Transverse colon (tissue), 4 donors: ENCODE measurements around the gene PMPCA.

Experiments used
- POLR2A ChIP-seq: fragments of 450-650 bp; IDR thresholded peaks from one replicate; pipeline ENCODE4 v1.6.1; 2016; ENCODE audit warnings: antibody characterized with exemption, mild to moderate bottlenecking, moderate library complexity
- POLR2AphosphoS5 ChIP-seq, 3 donors: sonication (generic); formaldehyde crosslinking; IDR thresholded peaks; one replicate each; pipeline ENCODE4 v1.6.1; 2016; ENCODE audit warnings: antibody characterized with exemption in 3 of 3
- TF ChIP-seq, protein P1 (sequence below), 5 experiments: fragments of 200-600 bp in 3 of 5; fragments of 450-650 bp in 2 of 5; sonication (generic) in 3 of 5; IDR thresholded peaks; 1 replicate in 2 of 5; 2 replicates in 3 of 5; pipeline ENCODE4 v1.5.1; 2016 to 2017; ENCODE audit warnings: antibody characterized with exemption in 5 of 5, inconsistent platforms in 3 of 5, mild to moderate bottlenecking in 2 of 5, moderate library complexity in 1 of 5

DNA sequence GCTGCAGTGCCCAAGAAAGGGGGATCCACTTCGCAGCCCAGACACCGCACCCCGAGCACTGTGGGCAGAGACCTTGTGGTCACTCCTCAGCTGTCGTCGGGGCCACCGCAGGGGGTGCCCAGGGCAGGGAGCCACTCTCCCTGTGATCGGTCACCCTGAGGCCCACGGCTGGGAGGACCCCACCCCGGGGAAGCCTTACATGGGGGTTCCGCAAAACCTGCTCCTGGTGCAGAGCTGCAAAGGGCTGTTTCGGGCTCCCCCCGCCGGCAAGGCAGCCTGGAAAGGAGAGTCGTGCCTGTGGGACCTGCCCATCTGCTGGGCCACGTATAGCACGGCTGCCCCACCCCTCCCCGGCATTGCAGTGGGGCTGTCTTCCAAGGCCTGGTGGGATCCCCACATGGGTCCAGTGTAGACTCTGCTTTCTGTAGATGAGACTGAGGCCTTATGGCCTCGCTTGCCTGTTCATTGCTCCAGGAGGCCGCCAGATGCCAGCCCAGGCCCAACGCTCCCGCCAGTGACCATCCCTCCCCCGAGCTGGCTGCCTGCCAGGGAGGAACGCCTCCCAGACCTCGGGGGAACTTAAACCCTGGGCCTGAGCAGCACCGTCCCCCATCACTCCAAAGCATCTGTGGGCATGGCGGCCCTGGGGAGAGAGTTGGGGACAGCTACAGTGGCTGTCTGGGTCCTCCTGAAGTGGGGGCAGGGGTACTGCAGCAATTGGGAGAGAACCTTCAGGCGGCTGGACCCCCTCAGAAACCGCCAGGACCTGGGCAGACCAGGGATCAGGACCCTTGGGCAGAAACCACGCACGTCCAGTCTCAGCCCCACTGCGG is 45.3 kb upstream of the PMPCA start:
- no peak for TF ChIP-seq POLR2A
- TF ChIP-seq, protein P1, sequence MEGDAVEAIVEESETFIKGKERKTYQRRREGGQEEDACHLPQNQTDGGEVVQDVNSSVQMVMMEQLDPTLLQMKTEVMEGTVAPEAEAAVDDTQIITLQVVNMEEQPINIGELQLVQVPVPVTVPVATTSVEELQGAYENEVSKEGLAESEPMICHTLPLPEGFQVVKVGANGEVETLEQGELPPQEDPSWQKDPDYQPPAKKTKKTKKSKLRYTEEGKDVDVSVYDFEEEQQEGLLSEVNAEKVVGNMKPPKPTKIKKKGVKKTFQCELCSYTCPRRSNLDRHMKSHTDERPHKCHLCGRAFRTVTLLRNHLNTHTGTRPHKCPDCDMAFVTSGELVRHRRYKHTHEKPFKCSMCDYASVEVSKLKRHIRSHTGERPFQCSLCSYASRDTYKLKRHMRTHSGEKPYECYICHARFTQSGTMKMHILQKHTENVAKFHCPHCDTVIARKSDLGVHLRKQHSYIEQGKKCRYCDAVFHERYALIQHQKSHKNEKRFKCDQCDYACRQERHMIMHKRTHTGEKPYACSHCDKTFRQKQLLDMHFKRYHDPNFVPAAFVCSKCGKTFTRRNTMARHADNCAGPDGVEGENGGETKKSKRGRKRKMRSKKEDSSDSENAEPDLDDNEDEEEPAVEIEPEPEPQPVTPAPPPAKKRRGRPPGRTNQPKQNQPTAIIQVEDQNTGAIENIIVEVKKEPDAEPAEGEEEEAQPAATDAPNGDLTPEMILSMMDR (IDR thresholded peaks at IDR 0.05): no peak
- TF ChIP-seq POLR2AphosphoS5 (IDR thresholded peaks at IDR 0.05): no peak
